GM12875 (cell line): Measurements from ENCODE around the gene ETV7.
A peak's percentile ranks its signal among the peaks of the same experiment; 100 is the strongest.

Source experiments
- H3K4me3 ChIP-seq: one replicate; pipeline ENCODE4 v1.5.1; 2011; ENCODE audit warnings: low read depth, low read length, control low read depth
- TF ChIP-seq, protein P1 (sequence below): IDR thresholded peaks from 2 replicates; pipeline ENCODE4 v1.5.1; 2011; ENCODE audit warnings: low read depth, mild to moderate bottlenecking, control low read depth, inconsistent platforms, low read length, moderate library complexity, borderline replicate concordance; ENCODE audit not compliant: insufficient read depth

Gene ETV7

DNA sequence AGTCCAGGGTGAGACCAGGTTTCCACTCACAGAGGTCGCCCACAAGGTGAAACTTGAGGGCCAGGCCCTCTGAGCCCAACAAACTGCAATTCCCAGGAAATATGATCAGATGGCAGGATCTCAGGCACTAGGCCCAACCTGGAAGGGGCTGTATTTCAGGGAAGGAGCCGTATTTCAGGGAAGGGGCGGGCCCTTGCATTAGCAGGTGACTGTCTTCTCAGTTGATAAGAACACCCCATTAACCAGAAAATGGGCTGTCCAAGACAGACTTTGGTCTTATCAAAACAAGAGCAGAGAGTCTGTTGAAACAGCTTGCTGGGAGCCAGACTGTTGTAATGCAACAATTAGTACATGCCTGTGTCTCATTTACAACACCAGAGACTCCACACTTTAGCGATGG, 39.8 kb downstream of the ETV7 start:
- TF ChIP-seq, protein P1, sequence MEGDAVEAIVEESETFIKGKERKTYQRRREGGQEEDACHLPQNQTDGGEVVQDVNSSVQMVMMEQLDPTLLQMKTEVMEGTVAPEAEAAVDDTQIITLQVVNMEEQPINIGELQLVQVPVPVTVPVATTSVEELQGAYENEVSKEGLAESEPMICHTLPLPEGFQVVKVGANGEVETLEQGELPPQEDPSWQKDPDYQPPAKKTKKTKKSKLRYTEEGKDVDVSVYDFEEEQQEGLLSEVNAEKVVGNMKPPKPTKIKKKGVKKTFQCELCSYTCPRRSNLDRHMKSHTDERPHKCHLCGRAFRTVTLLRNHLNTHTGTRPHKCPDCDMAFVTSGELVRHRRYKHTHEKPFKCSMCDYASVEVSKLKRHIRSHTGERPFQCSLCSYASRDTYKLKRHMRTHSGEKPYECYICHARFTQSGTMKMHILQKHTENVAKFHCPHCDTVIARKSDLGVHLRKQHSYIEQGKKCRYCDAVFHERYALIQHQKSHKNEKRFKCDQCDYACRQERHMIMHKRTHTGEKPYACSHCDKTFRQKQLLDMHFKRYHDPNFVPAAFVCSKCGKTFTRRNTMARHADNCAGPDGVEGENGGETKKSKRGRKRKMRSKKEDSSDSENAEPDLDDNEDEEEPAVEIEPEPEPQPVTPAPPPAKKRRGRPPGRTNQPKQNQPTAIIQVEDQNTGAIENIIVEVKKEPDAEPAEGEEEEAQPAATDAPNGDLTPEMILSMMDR, result no peak
- no peak overlapping the region for H3K4me3 ChIP-seq

DNA sequence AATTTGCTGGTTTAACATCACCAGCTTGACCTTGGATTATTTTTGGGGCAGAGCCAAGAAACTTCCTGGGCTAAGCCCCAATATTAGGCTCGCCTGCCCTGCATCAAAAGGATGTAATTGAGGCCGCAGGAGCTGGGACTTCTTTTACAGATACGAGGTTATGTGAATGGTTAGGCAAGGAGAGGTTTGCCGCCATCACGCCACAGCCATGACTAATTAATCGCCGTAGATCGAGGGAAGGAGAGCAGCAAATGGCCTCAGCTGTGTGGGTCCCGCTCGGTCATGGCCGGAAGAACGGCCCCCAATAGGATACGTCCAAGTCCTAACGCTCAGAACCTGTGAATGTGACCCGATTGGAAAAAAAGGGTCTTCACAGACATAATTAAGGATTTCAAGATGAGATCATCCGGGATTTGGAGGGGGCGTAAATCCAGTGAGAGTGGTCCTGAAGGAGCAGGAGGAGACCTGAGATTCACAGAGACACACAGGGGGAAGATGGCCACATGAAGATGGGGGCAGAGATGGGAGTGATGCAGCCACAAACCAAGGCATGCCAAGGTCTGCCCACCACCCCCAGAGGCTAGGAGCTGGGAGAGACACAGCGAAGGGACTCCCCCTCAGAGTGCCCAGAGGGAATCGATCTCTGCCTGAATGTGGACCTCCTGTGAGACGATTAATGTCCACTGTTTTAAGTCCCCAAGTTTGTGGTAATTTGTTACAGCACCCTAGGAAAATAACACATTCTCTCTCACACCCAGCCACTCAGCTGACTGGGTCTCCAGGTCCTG, 40.8 kb downstream of the ETV7 start:
- no peak overlapping the region for H3K4me3 ChIP-seq
- TF ChIP-seq, protein P1, result no peak

DNA sequence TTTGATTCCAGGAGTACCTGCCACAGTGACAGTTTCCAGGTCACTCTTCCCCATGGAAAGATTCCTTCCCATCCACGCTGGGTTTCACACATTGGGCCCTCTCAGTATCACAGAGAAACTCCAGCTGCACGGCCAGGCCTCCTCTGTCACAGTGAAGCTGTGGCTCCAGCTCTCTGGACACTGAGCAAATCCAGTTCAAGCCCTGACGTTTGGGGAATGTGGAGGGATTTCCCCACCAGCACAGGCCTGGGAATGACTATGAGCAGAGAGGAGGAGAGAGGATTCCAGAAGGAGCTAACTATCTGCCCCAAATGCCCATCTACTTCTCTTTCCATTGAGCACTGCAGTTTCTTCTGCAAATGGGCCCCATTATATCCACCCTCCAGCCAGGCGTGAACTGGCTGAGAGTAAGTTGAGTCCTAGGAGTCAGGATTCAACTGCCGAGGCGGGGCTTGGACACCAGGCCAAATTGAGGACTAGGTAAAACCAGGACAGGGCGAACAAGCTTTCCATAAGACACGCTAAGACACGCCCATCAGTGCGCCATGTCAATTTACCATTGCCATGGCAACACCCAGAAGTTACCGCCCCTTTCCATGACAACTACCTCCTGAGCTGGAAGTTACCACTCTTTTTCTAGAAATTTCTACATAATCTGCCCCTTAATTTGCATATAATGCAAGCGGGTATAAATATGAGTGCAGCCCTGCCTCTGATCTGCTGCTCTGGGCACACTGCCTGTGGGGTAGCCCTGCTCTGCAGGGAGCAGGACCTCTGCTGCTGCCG, 41.6 kb downstream of the ETV7 start:
- TF ChIP-seq, protein P1, result no peak
- H3K4me3 ChIP-seq, result no peak overlapping the region

DNA sequence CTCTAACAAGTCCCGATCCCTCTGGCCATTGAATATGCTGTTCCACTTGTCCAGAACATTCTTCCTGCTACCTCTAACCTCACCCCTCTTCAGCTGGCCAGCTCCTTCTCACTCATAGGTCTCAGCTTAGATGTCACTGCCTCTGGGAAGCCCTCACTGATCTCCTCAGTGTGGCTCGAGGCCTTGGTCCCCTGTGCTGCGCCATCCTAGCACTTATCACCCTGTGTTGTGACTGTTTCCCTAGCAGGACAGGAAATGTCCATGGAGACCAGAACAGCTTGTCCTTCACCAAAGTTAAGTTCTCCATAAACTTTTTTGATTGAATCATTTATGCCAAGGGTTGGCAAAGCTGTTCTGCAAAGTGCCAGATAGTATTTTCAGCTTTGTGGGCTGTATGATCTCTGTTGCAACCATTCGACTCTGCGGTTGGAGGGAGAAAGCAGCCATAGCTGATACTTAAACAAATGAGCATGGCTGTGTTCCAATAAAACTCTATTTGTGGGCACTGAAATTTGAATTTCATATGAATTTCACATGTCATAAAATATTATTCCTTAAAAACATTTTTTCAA, 44.3 kb downstream of the ETV7 start:
- H3K4me3 ChIP-seq, result no peak overlapping the region
- TF ChIP-seq, protein P1, result no peak

DNA sequence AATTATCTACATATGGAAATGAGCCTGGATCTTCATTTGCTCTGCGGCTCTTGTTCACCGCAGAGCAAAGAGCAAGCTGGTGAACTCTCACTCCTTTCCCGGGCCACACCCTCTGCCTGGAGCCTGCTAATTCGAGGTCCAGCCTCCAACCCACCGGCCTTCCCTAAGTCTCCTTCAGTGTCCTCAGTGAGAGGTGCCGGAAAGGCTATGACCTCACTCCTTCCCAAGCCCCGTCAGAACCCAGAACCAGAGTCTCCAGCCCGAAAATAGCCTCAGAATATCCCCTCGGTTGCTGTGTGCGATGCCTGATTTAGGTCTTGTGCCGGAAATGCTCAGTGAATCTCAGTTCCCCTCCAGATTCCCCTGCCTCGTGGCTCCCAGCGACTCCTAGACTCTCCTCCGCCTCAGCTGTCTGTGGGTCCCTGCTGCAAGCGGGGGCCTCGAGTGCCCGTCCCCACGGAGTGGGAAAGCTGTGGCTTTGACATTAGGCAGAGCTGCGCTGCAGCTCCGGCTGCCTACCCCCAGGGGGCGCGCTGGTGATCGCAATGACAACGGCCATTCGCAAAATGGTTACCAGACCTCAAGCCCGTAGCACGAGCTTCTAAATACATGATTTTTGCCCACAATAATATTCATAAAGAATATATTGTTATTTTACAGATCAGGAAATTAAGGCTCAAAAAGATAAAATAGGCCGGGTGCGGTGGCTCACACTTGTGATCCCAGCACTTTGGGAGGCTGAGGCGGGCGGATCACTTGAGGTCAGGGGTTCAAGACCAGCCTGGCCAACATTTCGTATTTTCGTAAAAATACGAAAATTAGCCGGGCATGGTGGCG, 46.6 kb downstream of the ETV7 start:
- H3K4me3 ChIP-seq, result no peak overlapping the region
- TF ChIP-seq, protein P1, result peak; percentile 96

DNA sequence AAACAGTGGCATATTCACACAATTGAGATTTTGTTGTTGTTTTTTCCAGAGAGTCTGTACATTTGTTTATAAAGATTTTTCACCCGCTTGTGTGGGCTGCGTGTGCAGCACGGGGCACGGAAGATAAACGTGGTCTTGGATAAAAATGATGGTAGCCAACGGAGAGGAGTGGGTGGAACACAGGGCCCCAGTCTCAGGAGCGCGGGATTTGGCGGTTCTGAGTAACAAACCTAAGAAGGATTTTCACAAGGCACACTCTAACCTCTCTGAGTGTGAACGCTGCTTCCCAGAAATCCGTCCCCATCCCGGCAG, 47.2 kb downstream of the ETV7 start:
- TF ChIP-seq, protein P1, result no peak
- no peak overlapping the region for H3K4me3 ChIP-seq
